AG04449 (cell line): ENCODE data around the gene DNM3.

Experiments used
- CTCF ChIA-PET: fragments of 350-600 bp; formaldehyde crosslinking; extraction: SDS; loops from one replicate; lab custom pipeline; 2021; ENCODE audit warnings: antibody characterized with exemption; lab: Yijun Ruan, JAX
- POLR2A ChIA-PET: fragments of 400-600, 350-600 bp; formaldehyde crosslinking; extraction: SDS; loops from one replicate; lab custom pipeline; 2020; ENCODE audit warnings: antibody characterized with exemption, inconsistent platforms; lab: Yijun Ruan, JAX
- DNase-seq: peaks from one replicate; pipeline ENCODE4 v3.0.0-alpha.2; 2010; ENCODE audit warnings: low read depth, low spot score
- H3K4me3 ChIP-seq: 2 replicates; pipeline ENCODE4 v1.5.1; 2011; ENCODE audit warnings: low read depth, mild to moderate bottlenecking, control low read depth, low read length
- TF ChIP-seq, protein P1 (sequence below): IDR thresholded peaks from one replicate; pipeline ENCODE4 v1.5.1; 2011; ENCODE audit warnings: mild to moderate bottlenecking, moderate library complexity, low read length, control low read depth, inconsistent platforms; ENCODE audit not compliant: insufficient read depth; ENCODE audit errors: missing control alignments

The DNM3 gene

DNA sequence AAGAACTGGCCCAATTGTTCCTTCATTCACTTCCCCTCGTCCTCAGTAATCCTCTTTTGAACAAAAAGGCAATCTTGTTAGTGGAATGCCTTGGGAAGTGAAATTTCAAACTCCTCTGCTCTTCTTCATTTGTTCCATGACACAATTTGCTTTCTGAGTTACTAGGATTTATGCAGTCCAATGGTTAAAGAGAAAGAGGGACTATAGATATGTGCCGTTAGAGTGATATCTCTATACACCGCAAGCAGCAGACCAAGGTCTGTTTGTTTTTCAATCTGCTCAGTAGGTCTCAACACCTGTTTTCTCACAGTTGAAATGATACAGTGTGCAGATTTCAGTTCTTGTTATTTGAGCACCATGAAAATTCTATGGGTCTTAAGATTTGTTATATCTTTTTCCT lies 244.0 kb downstream of the DNM3 start:
- CTCF ChIA-PET = no interaction called here
- POLR2A ChIA-PET = no interaction called here

GRCh38 chr1:172086137-172086536 lies 244.8 kb downstream of the DNM3 start:
- DNase-seq = no peak
- CTCF ChIA-PET = no interaction called here
- TF ChIP-seq, protein P1, sequence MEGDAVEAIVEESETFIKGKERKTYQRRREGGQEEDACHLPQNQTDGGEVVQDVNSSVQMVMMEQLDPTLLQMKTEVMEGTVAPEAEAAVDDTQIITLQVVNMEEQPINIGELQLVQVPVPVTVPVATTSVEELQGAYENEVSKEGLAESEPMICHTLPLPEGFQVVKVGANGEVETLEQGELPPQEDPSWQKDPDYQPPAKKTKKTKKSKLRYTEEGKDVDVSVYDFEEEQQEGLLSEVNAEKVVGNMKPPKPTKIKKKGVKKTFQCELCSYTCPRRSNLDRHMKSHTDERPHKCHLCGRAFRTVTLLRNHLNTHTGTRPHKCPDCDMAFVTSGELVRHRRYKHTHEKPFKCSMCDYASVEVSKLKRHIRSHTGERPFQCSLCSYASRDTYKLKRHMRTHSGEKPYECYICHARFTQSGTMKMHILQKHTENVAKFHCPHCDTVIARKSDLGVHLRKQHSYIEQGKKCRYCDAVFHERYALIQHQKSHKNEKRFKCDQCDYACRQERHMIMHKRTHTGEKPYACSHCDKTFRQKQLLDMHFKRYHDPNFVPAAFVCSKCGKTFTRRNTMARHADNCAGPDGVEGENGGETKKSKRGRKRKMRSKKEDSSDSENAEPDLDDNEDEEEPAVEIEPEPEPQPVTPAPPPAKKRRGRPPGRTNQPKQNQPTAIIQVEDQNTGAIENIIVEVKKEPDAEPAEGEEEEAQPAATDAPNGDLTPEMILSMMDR = no peak
- no peak overlapping the region for H3K4me3 ChIP-seq
- POLR2A ChIA-PET = no interaction called here

More for the DNA sequence above, 244.0 kb downstream of the DNM3 start:
- H3K4me3 ChIP-seq = no peak overlapping the region
- no peak for DNase-seq
- TF ChIP-seq, protein P1 = no peak

- no peak for DNase-seq
- CTCF ChIA-PET = no interaction called here
- H3K4me3 ChIP-seq = no peak overlapping the region
- TF ChIP-seq, protein P1 = no peak
- POLR2A ChIA-PET = no interaction called here
Measured at GRCh38 chr1:172088256-172088655, 247.0 kb downstream of the DNM3 start.

DNA sequence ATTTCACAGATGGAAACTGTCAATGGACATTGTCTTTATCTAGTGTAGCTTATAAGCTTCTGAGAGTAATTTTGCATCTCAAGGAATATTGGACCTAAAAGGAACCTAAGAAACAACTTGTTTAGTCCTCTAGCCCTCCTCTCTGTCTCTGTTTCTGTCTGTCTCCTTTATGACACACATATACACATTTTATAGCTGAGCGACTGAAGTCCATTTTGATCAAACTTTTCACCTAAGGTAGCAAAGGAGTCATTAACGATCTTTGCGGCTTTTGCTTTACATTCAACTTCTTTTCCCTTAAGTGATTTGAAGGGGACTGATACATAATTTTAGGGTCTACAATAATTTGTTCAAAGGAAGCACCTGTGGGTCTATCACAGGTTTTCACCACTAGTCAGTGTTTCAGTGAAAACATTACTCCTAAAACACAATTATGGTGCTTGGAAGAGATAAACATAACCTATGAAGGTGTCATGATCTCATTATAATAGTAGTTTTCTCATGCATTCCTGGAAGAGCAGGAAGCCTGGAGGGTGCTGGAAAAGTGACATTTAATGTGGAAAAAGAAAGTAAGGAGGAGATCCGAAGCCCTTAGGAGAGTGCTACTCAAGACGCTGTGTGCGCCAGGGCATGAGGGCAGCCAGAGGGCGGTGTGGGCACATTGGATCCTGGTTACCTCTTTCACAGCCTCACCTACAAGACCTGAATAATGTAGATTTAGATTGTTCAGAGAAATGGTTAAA lies 248.6 kb downstream of the DNM3 start:
- TF ChIP-seq, protein P1 = peak; percentile 70
- POLR2A ChIA-PET = no interaction called here
- CTCF ChIA-PET = interaction anchor here (0.6 to 2.6 kb wide), 13 partner anchors 11 to 340 kb away, joined by 3 to 18 read pairs (median 4); no protein-coding TSS in a partner anchor
- DNase-seq = no peak
- no peak overlapping the region for H3K4me3 ChIP-seq

- POLR2A ChIA-PET = no interaction called here
- CTCF ChIA-PET = interaction anchor here (0.6 to 2.6 kb wide), 13 partner anchors 10 to 339 kb away, joined by 3 to 18 read pairs (median 4); no protein-coding TSS in a partner anchor
- no peak overlapping the region for H3K4me3 ChIP-seq
- TF ChIP-seq, protein P1 = no peak
- DNase-seq = no peak
Measured at GRCh38 chr1:172090511-172090817, 249.2 kb downstream of the DNM3 start.

DNA sequence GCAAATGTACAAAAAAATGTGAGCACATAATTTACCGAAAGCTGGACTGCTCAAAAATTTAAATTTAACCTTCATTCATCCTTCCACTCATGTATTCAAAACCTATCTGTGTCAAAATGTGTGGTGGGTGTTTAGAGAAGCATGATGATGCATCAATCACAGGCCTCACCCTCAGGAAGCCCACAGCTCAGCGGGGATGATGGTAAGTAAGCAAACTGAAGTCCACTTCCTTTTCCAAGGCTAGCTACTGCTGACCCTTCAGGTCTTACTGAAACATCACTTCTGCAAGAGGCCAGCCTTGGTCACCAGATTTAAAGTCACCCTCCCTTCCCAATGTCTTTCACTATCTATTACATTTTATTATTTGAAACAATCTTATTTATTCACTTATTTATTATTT lies 254.5 kb downstream of the DNM3 start:
- POLR2A ChIA-PET = no interaction called here

More for the DNA sequence above, 254.5 kb downstream of the DNM3 start:
- TF ChIP-seq, protein P1 = no peak
- DNase-seq = no peak
- no peak overlapping the region for H3K4me3 ChIP-seq
- CTCF ChIA-PET = interaction anchor here (0.6 to 1.4 kb wide), 2 partner anchors 12 to 93 kb away, joined by 3 read pairs; no protein-coding TSS in a partner anchor
